ENCODE data around the gene FYCO1.

DNA sequence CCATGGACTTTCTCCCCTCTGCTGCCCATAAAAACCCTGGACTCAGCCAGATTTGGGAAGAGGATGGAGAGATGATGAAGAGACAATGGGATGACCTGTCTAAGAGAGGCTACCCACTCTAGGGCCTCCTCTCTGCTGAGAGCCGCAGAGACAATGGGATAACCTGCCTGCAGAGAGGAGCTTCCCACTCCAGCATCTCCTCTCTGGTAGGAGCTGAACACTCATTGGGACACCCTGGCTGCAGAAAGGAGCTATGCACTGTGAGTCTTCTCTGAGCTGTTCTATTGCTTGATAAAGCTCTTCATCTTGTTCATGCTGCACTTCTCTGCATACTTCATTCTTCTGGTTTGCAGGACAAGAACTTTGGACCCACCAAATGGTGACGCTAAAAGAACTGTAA, 36.1 kb upstream of the FYCO1 start:
- TF ChIP-seq CTCF (conservative IDR thresholded peaks at IDR 0.05; ENCODE audit: low read length) (no peak), EZH2phosphoT487 (IDR thresholded peaks at IDR 0.05; ENCODE audit: borderline replicate concordance, low read depth, low read length) (no peak)

Data from OCI-LY7 (cell line).